ENCODE results near the gene GOT2. TPM values are rescaled to one million over a fixed set of nuclear protein-coding genes. Genes with fewer than 3 reads are reported as not detected.

Gene GOT2
- total RNA-seq, 1 experiment from 2014 or later, result 135 TPM

GRCh38 chr16:58685084-58685449, 49.0 kb downstream of the GOT2 start:
- intact Hi-C loops (cut with micrococcal nuclease), result no loop called here
- no peak overlapping the region for H3K9ac ChIP-seq (ENCODE audit: low read length)
- DNase-seq (ENCODE audit: low read depth, low spot score), result no peak

More at GRCh38 chr16:58685084-58685449, 49.0 kb downstream of the GOT2 start:
- Histone ChIP-seq H3K27me3 (ENCODE audit: insufficient read depth, low read length) (no peaks in the 10 kb centered on the region), H3K79me2 (ENCODE audit: insufficient read depth, low read length) (no peaks in the 10 kb centered on the region; the same call in 1 of the 2 replicates), H3K4me1 (ENCODE audit: control insufficient read depth in 1 of 2, insufficient read depth in 2 of 2, low read length in 2 of 2) (peaks cover 0 to 13% of the 10 kb centered on the region in 2 experiments; a peak in 2 of 4 replicates), H2AFZ (ENCODE audit: low read depth, low read length, poor library complexity, severe bottlenecking) (peak overlapping the region; percentile 66), H3K4me3 (replicated peaks in 1 of 2; ENCODE audit: low read depth in 1 of 2, low read length in 2 of 2) (peak overlapping the region in 1 of 2 experiments; percentile 81; a peak in 2 of 4 replicates), H3K36me3 (ENCODE audit: control insufficient read depth in 1 of 2, insufficient read depth in 2 of 2, low read length in 2 of 2) (no peaks in the 10 kb centered on the region), H3K4me2 (ENCODE audit: low read length) (peak overlapping the region; percentile 95), H4K20me1 (ENCODE audit: insufficient read depth) (no peaks in the 10 kb centered on the region), H3K9me3 (ENCODE audit: control insufficient read depth in 1 of 2, insufficient read depth in 1 of 2, low read depth in 1 of 2, low read length in 2 of 2) (no peaks in the 10 kb centered on the region), H3K9me2 (ENCODE audit: insufficient read depth) (no peaks in the 10 kb centered on the region), H3K27ac (ENCODE audit: low read depth, low read length) (no peak overlapping the region; the same call in 1 of the 2 replicates)
- no TSS peak for BruUV-seq (replicated peaks)
- TF ChIP-seq SRF (IDR thresholded peaks at IDR 0.05; ENCODE audit: low read depth) (no peak), TCF7L2 (IDR thresholded peaks at IDR 0.05; ENCODE audit: borderline replicate concordance, extremely low read depth, insufficient read depth, insufficient read length) (no peak), ZFX (IDR thresholded peaks at IDR 0.05) (no peak), ATF3 (IDR thresholded peaks at IDR 0.05) (no peak), ZBTB33 (IDR thresholded peaks at IDR 0.05; ENCODE audit: extremely low read depth, insufficient replicate concordance, low read length) (no peak), ELF1 (IDR thresholded peaks at IDR 0.05; ENCODE audit: borderline replicate concordance, low read depth) (no peak), SIN3A (IDR thresholded peaks at IDR 0.05; ENCODE audit: low read depth) (no peak), CBX3 (IDR thresholded peaks at IDR 0.05; ENCODE audit: low read depth) (no peak), FOSL1 (IDR thresholded peaks at IDR 0.05; ENCODE audit: low read depth) (no peak), JUND (IDR thresholded peaks at IDR 0.05) (no peak), EGR1 (IDR thresholded peaks at IDR 0.05; ENCODE audit: low read depth) (no peak), EZH2phosphoT487 (IDR thresholded peaks at IDR 0.05; ENCODE audit: borderline replicate concordance) (no peak), SP1 (IDR thresholded peaks at IDR 0.05; ENCODE audit: low read depth) (no peak), REST (IDR thresholded peaks at IDR 0.05; ENCODE audit: low read depth) (no peak), POLR2A (IDR thresholded peaks at IDR 0.05; ENCODE audit: borderline replicate concordance, extremely low read depth, insufficient read depth, insufficient read length) (no peak), YY1 (IDR thresholded peaks at IDR 0.05; ENCODE audit: extremely low read depth, insufficient replicate concordance, low read depth, low read length) (no peak), POLR2AphosphoS5 (IDR thresholded peaks at IDR 0.05; ENCODE audit: low read depth, low read length) (no peak), RAD21 (IDR thresholded peaks at IDR 0.05; ENCODE audit: low read depth) (no peak)
- TF ChIP-seq, protein P1, sequence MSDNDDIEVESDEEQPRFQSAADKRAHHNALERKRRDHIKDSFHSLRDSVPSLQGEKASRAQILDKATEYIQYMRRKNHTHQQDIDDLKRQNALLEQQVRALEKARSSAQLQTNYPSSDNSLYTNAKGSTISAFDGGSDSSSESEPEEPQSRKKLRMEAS (IDR thresholded peaks at IDR 0.05), result no peak
- RAD21 ChIA-PET (ENCODE audit: low non-redundant PET in 1 of 2, low total read pairs in 2 of 2, uncharacterized antibody in 2 of 2, unreplicated experiment in 2 of 2), result interaction anchor here (0.8 to 1.4 kb wide), 2 partner anchors 24 to 71 kb away, joined by 3 to 4 read pairs; no protein-coding TSS in a partner anchor
- POLR2A ChIA-PET, result interaction anchor here (0.8 kb wide), 1 partner anchor 11 kb away, joined by 3 read pairs; no protein-coding TSS in a partner anchor
- no peak for ATAC-seq
- CTCF ChIA-PET, result interaction anchor here (0.7 to 1.2 kb wide), 3 partner anchors 12 to 49 kb away, joined by 3 to 4 read pairs (median 3); partner anchors contain the start of gene GOT2
